COR-L47 (cell line): Measurements from ENCODE around the gene ARFIP1.

Experiments
- DNase-seq: peaks from one replicate; lab custom pipeline; 2025; lab: John Stamatoyannopoulos, UW

The ARFIP1 gene

GRCh38 chr4:152961773-152962115 is 182.0 kb downstream of the ARFIP1 start:
- DNase-seq = no peak
